Gastrocnemius medialis (tissue), 4 donors: ENCODE measurements around the gene USP21. TPM values are rescaled to one million over a fixed set of nuclear protein-coding genes. Genes with fewer than 3 reads are reported as not detected.

Source experiments
- ATAC-seq, 2 donors: fragments of 150-250 bp; one replicate each; pipeline ENCODE4 v1.9.1; 2016
- DNase-seq, 2 donors: peaks; one replicate each; pipeline ENCODE4 v3.0.0-alpha.2; 2019
- H3K27ac ChIP-seq, 4 donors: fragments of 200-600 bp; sonication (generic); 1 replicate in 1 of 4; 2 replicates in 3 of 4; pipeline ENCODE4 v1.5.1; 2016 to 2018; ENCODE audit warnings: mild to moderate bottlenecking in 2 of 4, moderate library complexity in 1 of 4
- H3K27me3 ChIP-seq, 3 donors: fragments of 200-600 bp; sonication (generic) in 2 of 3; 1 replicate in 1 of 3; 2 replicates in 2 of 3; pipeline versions ENCODE4 v1.5.1 to v1.6.0; 2016 to 2019; ENCODE audit warnings: mild to moderate bottlenecking in 1 of 3, moderate library complexity in 1 of 3
- H3K36me3 ChIP-seq, 2 donors: fragments of 200-600 bp; sonication (generic) in 1 of 2; one replicate each; pipeline ENCODE4 v1.5.1; 2017 to 2018
- H3K4me1 ChIP-seq, 2 donors: fragments of 200-600 bp; sonication (generic) in 1 of 2; one replicate each; pipeline ENCODE4 v1.5.1; 2016 to 2017; ENCODE audit warnings: mild to moderate bottlenecking in 2 of 2
- H3K4me3 ChIP-seq, 4 donors: fragments of 200-600 bp; sonication (generic) in 3 of 4; 1 replicate in 1 of 4; 2 replicates in 3 of 4; pipeline ENCODE4 v1.5.1; 2016 to 2019; ENCODE audit warnings: mild to moderate bottlenecking in 2 of 4
- H3K9me3 ChIP-seq, 3 donors: fragments of 200-600 bp; sonication (generic) in 2 of 3; 1 replicate in 1 of 3; 2 replicates in 2 of 3; pipeline ENCODE4 v1.5.1; 2016 to 2019
- CTCF ChIP-seq, 5 experiments: fragments of 450-650 bp in 3 of 5; fragments of 200-600 bp in 2 of 5; sonication (generic) in 2 of 5; IDR thresholded peaks in 4 of 5; conservative IDR thresholded peaks in 1 of 5; 1 replicate in 4 of 5; 2 replicates in 1 of 5; pipeline ENCODE4 v1.5.1; 2016 to 2019; ENCODE audit warnings: antibody characterized with exemption in 5 of 5, mild to moderate bottlenecking in 3 of 5, moderate library complexity in 3 of 5
- POLR2A ChIP-seq, 2 donors: fragments of 450-650 bp; IDR thresholded peaks; one replicate each; pipeline ENCODE4 v1.6.1; 2017; ENCODE audit warnings: antibody characterized with exemption in 2 of 2, mild to moderate bottlenecking in 2 of 2, moderate library complexity in 2 of 2
- in situ Hi-C, 4 donors: fragments of 200-750 bp; cut with MboI; loops; one replicate each; pipeline versions ENCODE4 v1.15.0 to v1.8.0; 2017; ENCODE audit warnings: low sequenced_read_pairs in 4 of 4
- intact Hi-C: fragments of 100-400 bp; cut with DNase I; formaldehyde crosslinking; loops from one replicate; pipeline ENCODE4 v1.15.1; 2023; ENCODE audit warnings: low total_unique reads
- total RNA-seq, 4 donors: library from RNA; depleted of rRNA; stranded (reverse); fragments of >200 nt; gene quantifications; one replicate each; pipeline versions ENCODE4 v1.1.0 to v1.2.3, GENCODE V29; 2016

USP21 gene
- total RNA-seq, 4 donors from 2014 or later: 16.5 to 20.8 (median 18.0) TPM

DNA sequence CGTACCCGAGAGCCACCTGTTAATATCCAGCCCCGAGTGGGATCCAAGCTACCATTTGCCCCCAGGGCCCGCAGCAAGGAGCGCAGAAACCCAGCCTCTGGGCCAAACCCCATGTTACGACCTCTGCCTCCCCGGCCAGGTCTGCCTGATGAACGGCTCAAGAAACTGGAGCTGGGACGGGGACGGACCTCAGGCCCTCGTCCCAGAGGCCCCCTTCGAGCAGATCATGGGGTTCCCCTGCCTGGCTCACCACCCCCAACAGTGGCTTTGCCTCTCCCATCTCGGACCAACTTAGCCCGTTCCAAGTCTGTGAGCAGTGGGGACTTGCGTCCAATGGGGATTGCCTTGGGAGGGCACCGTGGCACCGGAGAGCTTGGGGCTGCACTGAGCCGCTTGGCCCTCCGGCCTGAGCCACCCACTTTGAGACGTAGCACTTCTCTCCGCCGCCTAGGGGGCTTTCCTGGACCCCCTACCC lies 1.4 kb downstream of the USP21 start:
- peaks cover 0 to 52% of the 10 kb centered on the region in 2 donors for H3K36me3 ChIP-seq
- no peak for ATAC-seq
- H3K27ac ChIP-seq: peak overlapping the region in 1 of 4 donors; percentile 95
- peak overlapping the region in 1 of 4 donors; percentile 100 for H3K4me3 ChIP-seq
- intact Hi-C loops (no loop called here), in situ Hi-C loops (no loop called here)
- no peaks in the 10 kb centered on the region for H3K9me3 ChIP-seq
- TF ChIP-seq CTCF (IDR thresholded peaks at IDR 0.05 in 4 of 5, conservative IDR thresholded peaks at IDR 0.05 in 1 of 5): no peak
- TF ChIP-seq POLR2A (IDR thresholded peaks at IDR 0.05): no peak
- H3K4me1 ChIP-seq: peaks cover 25 to 33% of the 10 kb centered on the region in 2 donors
- no peak for DNase-seq
- no peaks in the 10 kb centered on the region for H3K27me3 ChIP-seq

DNA sequence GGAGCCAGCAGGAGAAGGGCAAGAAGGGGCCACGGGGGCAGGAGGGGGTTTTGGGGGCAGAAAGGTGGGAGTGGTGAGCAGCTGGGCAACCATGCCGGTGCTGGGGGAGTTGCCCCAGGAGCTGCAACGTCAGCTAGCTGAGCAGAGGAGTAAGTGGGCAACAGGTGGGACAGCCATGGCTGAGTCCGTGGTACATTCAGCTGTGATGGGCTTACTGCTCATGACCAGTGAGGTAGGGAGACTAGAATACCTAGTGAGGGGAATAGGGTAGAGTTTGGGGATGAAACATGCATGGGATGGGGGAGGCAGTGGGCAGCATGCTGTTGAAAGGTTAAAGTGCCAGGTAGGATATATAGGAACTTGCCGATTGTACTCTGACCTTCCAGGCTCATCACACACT lies 2.4 kb downstream of the USP21 start:
- intact Hi-C loops (no loop called here), in situ Hi-C loops (no loop called here)
- H3K9me3 ChIP-seq: no peaks in the 10 kb centered on the region
- ATAC-seq (no peak), DNase-seq (no peak)
- no peak overlapping the region for H3K4me3 ChIP-seq
- H3K27ac ChIP-seq: peak overlapping the region in 1 of 4 donors; percentile 5
- TF ChIP-seq POLR2A (IDR thresholded peaks at IDR 0.05) (no peak), CTCF (IDR thresholded peaks at IDR 0.05 in 4 of 5, conservative IDR thresholded peaks at IDR 0.05 in 1 of 5) (no peak)
- H3K27me3 ChIP-seq: no peaks in the 10 kb centered on the region
- peaks cover 0 to 52% of the 10 kb centered on the region in 2 donors for H3K36me3 ChIP-seq
- H3K4me1 ChIP-seq: peaks cover 25 to 36% of the 10 kb centered on the region in 2 donors

- Histone ChIP-seq H3K4me3 (no peak overlapping the region), H3K36me3 (peaks cover 0 to 49% of the 10 kb centered on the region in 2 donors), H3K4me1 (peaks cover 26 to 40% of the 10 kb centered on the region in 2 donors), H3K27ac (peak overlapping the region in 1 of 4 donors; percentile 5), H3K27me3 (no peaks in the 10 kb centered on the region), H3K9me3 (no peaks in the 10 kb centered on the region)
- ATAC-seq: no peak
- no peak for DNase-seq
- TF ChIP-seq CTCF (IDR thresholded peaks at IDR 0.05 in 4 of 5, conservative IDR thresholded peaks at IDR 0.05 in 1 of 5) (no peak), POLR2A (IDR thresholded peaks at IDR 0.05) (no peak)
- in situ Hi-C loops (no loop called here), intact Hi-C loops (no loop called here)
Observed at GRCh38 chr1:161162052-161162451, 2.8 kb downstream of the USP21 start.

- in situ Hi-C loops: no loop called here
- TF ChIP-seq CTCF (IDR thresholded peaks at IDR 0.05 in 4 of 5, conservative IDR thresholded peaks at IDR 0.05 in 1 of 5): no peak
- peaks cover 0 to 43% of the 10 kb centered on the region in 2 donors for H3K36me3 ChIP-seq
Observed at GRCh38 chr1:161162806-161163205, 3.5 kb downstream of the USP21 start.

GRCh38 chr1:161163793-161164192 lies 4.5 kb downstream of the USP21 start:
- Histone ChIP-seq H3K4me1 (peaks cover 32 to 39% of the 10 kb centered on the region in 2 donors), H3K27me3 (no peaks in the 10 kb centered on the region), H3K4me3 (no peak overlapping the region), H3K36me3 (peaks cover 0 to 43% of the 10 kb centered on the region in 2 donors), H3K9me3 (no peaks in the 10 kb centered on the region), H3K27ac (no peak overlapping the region)
- DNase-seq: no peak
- in situ Hi-C loops: no loop called here
- intact Hi-C loops: no loop called here
- no peak for ATAC-seq
- TF ChIP-seq POLR2A (IDR thresholded peaks at IDR 0.05) (no peak), CTCF (IDR thresholded peaks at IDR 0.05 in 4 of 5, conservative IDR thresholded peaks at IDR 0.05 in 1 of 5) (no peak)

More at GRCh38 chr1:161162806-161163205, 3.5 kb downstream of the USP21 start:
- H3K9me3 ChIP-seq: no peaks in the 10 kb centered on the region
- intact Hi-C loops: no loop called here
- ATAC-seq (no peak), DNase-seq (no peak)
- H3K4me3 ChIP-seq: no peak overlapping the region
- peaks cover 32 to 43% of the 10 kb centered on the region in 2 donors for H3K4me1 ChIP-seq
- H3K27me3 ChIP-seq: no peaks in the 10 kb centered on the region
- H3K27ac ChIP-seq: no peak overlapping the region
